ENCODE measurements around the gene PRPF8. TPM values are rescaled to one million over a fixed set of nuclear protein-coding genes. Genes with fewer than 3 reads are reported as not detected.

Gene PRPF8
- total and polyA plus RNA-seq, 2 of the 13 experiments (the other 11 are each of a cell fraction or from before 2014, with no cell fraction given), result 112 to 179 TPM

- no peak for TF ChIP-seq ZSCAN29 (CRISPR knock-in tag; conservative IDR thresholded peaks at IDR 0.05)
- TF ChIP-seq, protein P1, sequence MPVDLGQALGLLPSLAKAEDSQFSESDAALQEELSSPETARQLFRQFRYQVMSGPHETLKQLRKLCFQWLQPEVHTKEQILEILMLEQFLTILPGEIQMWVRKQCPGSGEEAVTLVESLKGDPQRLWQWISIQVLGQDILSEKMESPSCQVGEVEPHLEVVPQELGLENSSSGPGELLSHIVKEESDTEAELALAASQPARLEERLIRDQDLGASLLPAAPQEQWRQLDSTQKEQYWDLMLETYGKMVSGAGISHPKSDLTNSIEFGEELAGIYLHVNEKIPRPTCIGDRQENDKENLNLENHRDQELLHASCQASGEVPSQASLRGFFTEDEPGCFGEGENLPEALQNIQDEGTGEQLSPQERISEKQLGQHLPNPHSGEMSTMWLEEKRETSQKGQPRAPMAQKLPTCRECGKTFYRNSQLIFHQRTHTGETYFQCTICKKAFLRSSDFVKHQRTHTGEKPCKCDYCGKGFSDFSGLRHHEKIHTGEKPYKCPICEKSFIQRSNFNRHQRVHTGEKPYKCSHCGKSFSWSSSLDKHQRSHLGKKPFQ (CRISPR knock-in tag; IDR thresholded peaks at IDR 0.05; ENCODE audit: insufficient replicate concordance), result no peak
- no peak for TF ChIP-seq HNF4A (CRISPR knock-in tag; IDR thresholded peaks at IDR 0.05)
- TF ChIP-seq SIX4 (CRISPR knock-in tag; IDR thresholded peaks at IDR 0.05), result no peak
- no peak for TF ChIP-seq NONO (IDR thresholded peaks at IDR 0.05)
- no peak; the same call in 1 of the 2 replicates for TF ChIP-seq NONO (CRISPR knock-in tag; conservative IDR thresholded peaks at IDR 0.05)
- no peak for TF ChIP-seq MBD4 (IDR thresholded peaks at IDR 0.05; ENCODE audit: borderline replicate concordance, low read length)
- TF ChIP-seq ZBTB3 (CRISPR knock-in tag; IDR thresholded peaks at IDR 0.05; ENCODE audit: borderline replicate concordance, low read depth), result no peak
- TF ChIP-seq CHD4 (IDR thresholded peaks at IDR 0.05; ENCODE audit: borderline replicate concordance, low read length), result no peak
- no peak for TF ChIP-seq PITX1 (CRISPR knock-in tag; IDR thresholded peaks at IDR 0.05)
- no peak for TF ChIP-seq ZNF331 (CRISPR knock-in tag; IDR thresholded peaks at IDR 0.05)
- no peak for TF ChIP-seq ZNF768 (CRISPR knock-in tag; IDR thresholded peaks at IDR 0.05)
- no peak for TF ChIP-seq NFE2 (CRISPR knock-in tag; IDR thresholded peaks at IDR 0.05)
- TF ChIP-seq ZNF7 (CRISPR knock-in tag; IDR thresholded peaks at IDR 0.05), result no peak
- no peak for TF ChIP-seq SOX6 (IDR thresholded peaks at IDR 0.05)
- TF ChIP-seq SOX6 (CRISPR knock-in tag; IDR thresholded peaks at IDR 0.05), result peak; percentile 46
- TF ChIP-seq HIVEP1 (CRISPR knock-in tag; IDR thresholded peaks at IDR 0.05), result 0 out of 2 replicates have a peak, but pooled peaks have one; percentile 31
- peak; percentile 77; the same call in 1 of the 2 replicates for TF ChIP-seq NFIB (CRISPR knock-in tag; IDR thresholded peaks at IDR 0.05; ENCODE audit: borderline replicate concordance)
- TF ChIP-seq ZMAT5 (CRISPR knock-in tag; IDR thresholded peaks at IDR 0.05; ENCODE audit: borderline replicate concordance, low read depth), result no peak
- peak; percentile 76 for TF ChIP-seq ZNF883 (CRISPR knock-in tag; IDR thresholded peaks at IDR 0.05; ENCODE audit: not compliant biosample characterization)
- TF ChIP-seq RFX5 (IDR thresholded peaks at IDR 0.05; ENCODE audit: low read depth, low read length), result no peak
- TF ChIP-seq ZBTB14 (CRISPR knock-in tag; IDR thresholded peaks at IDR 0.05), result no peak
- peak; percentile 61; the same call in 1 of the 2 replicates for TF ChIP-seq ZNF431 (CRISPR knock-in tag; IDR thresholded peaks at IDR 0.05; ENCODE audit: borderline replicate concordance, low read depth)
- no peak for TF ChIP-seq SIX1 (CRISPR knock-in tag; IDR thresholded peaks at IDR 0.05; ENCODE audit: borderline replicate concordance)
- no peak for TF ChIP-seq GATAD1 (CRISPR knock-in tag; IDR thresholded peaks at IDR 0.05)
- TF ChIP-seq RNF2 (conservative IDR thresholded peaks at IDR 0.05; ENCODE audit: low read depth), result peak; percentile 86
- TF ChIP-seq ZNF557 (CRISPR knock-in tag; IDR thresholded peaks at IDR 0.05), result no peak
- no peak for TF ChIP-seq CCAR2 (optimal IDR thresholded peaks at IDR 0.05; ENCODE audit: low read depth, low read length)
- TF ChIP-seq POLR2G (IDR thresholded peaks at IDR 0.05; ENCODE audit: low read depth, low read length), result no peak
Observed at GRCh38 chr17:1627982-1628855, 56.4 kb downstream of the PRPF8 start, which contains the start of gene SLC43A2 (continued).
